ENCODE measurements around the gene SOX21. TPM values are rescaled to one million over a fixed set of nuclear protein-coding genes. Genes with fewer than 3 reads are reported as not detected.

The SOX21 gene
- total RNA-seq, 1 experiment from 2014 or later, result 11.4 TPM

DNA sequence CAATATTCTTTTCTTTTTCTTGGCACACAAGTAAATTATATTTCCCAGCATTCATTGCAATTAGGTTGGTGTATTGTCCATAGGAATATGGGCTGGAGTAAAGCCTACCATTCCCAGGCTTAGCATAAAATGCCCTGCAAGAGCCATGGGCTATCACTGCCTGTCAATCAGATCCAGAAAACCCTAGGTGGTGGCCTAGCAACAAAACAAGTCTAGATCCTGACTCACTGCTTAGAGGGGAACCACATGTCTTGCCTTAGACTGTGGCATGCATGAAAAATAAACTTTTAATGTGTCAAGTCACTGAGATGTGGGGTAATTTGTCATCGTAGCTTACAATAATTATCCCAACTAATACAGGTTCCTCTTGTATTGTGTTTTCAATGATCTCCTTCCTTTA is 16.2 kb downstream of the SOX21 start:
- ATAC-seq (no peak), DNase-seq (ENCODE audit: low spot score) (no peak)
- CTCF ChIA-PET, result no interaction called here
- TF ChIP-seq TCF7 (CRISPR knock-in tag; IDR thresholded peaks at IDR 0.05; ENCODE audit: low read depth) (no peak), ZNF219 (CRISPR knock-in tag; IDR thresholded peaks at IDR 0.05; ENCODE audit: borderline replicate concordance) (no peak), ZNF263 (CRISPR knock-in tag; IDR thresholded peaks at IDR 0.05; ENCODE audit: low read depth) (no peak), MXD4 (CRISPR knock-in tag; IDR thresholded peaks at IDR 0.05; ENCODE audit: borderline replicate concordance) (no peak), FOXK1 (CRISPR knock-in tag; IDR thresholded peaks at IDR 0.05) (no peak), MYBL2 (CRISPR knock-in tag; IDR thresholded peaks at IDR 0.05) (no peak), TEAD1 (CRISPR knock-in tag; IDR thresholded peaks at IDR 0.05) (no peak), JAZF1 (CRISPR knock-in tag; IDR thresholded peaks at IDR 0.05) (no peak), NR1H2 (CRISPR knock-in tag; IDR thresholded peaks at IDR 0.05) (no peak), CREM (CRISPR knock-in tag; IDR thresholded peaks at IDR 0.05) (no peak), GABPB1 (CRISPR knock-in tag; IDR thresholded peaks at IDR 0.05) (no peak), HMGA2 (CRISPR knock-in tag; IDR thresholded peaks at IDR 0.05) (no peak)
- TF ChIP-seq, protein P1, sequence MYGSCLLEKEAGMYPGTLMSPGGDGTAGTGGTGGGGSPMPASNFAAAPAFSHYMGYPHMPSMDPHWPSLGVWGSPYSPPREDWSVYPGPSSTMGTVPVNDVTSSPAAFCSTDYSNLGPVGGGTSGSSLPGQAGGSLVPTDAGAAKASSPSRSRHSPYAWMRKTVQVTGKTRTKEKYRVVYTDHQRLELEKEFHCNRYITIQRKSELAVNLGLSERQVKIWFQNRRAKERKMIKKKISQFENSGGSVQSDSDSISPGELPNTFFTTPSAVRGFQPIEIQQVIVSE (CRISPR knock-in tag; IDR thresholded peaks at IDR 0.05; ENCODE audit: borderline replicate concordance), result no peak
- TF ChIP-seq, protein P2, sequence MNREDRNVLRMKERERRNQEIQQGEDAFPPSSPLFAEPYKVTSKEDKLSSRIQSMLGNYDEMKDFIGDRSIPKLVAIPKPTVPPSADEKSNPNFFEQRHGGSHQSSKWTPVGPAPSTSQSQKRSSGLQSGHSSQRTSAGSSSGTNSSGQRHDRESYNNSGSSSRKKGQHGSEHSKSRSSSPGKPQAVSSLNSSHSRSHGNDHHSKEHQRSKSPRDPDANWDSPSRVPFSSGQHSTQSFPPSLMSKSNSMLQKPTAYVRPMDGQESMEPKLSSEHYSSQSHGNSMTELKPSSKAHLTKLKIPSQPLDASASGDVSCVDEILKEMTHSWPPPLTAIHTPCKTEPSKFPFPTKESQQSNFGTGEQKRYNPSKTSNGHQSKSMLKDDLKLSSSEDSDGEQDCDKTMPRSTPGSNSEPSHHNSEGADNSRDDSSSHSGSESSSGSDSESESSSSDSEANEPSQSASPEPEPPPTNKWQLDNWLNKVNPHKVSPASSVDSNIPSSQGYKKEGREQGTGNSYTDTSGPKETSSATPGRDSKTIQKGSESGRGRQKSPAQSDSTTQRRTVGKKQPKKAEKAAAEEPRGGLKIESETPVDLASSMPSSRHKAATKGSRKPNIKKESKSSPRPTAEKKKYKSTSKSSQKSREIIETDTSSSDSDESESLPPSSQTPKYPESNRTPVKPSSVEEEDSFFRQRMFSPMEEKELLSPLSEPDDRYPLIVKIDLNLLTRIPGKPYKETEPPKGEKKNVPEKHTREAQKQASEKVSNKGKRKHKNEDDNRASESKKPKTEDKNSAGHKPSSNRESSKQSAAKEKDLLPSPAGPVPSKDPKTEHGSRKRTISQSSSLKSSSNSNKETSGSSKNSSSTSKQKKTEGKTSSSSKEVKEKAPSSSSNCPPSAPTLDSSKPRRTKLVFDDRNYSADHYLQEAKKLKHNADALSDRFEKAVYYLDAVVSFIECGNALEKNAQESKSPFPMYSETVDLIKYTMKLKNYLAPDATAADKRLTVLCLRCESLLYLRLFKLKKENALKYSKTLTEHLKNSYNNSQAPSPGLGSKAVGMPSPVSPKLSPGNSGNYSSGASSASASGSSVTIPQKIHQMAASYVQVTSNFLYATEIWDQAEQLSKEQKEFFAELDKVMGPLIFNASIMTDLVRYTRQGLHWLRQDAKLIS (CRISPR knock-in tag; IDR thresholded peaks at IDR 0.05; ENCODE audit: borderline replicate concordance), result no peak
- TF ChIP-seq, protein P3, sequence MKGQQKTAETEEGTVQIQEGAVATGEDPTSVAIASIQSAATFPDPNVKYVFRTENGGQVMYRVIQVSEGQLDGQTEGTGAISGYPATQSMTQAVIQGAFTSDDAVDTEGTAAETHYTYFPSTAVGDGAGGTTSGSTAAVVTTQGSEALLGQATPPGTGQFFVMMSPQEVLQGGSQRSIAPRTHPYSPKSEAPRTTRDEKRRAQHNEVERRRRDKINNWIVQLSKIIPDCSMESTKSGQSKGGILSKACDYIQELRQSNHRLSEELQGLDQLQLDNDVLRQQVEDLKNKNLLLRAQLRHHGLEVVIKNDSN (CRISPR knock-in tag; IDR thresholded peaks at IDR 0.05), result no peak
- Mint-ChIP-seq H3K27ac (no peak overlapping the region), H3K27me3 (ENCODE audit: low read depth) (peaks cover 47% of the 10 kb centered on the region), H3K36me3 (no peaks in the 10 kb centered on the region), H3K4me3 (no peak overlapping the region), H3K9me3 (peaks cover 5% of the 10 kb centered on the region), H3K4me1 (peaks cover 5% of the 10 kb centered on the region)
- POLR2A ChIA-PET, result no interaction called here

DNA sequence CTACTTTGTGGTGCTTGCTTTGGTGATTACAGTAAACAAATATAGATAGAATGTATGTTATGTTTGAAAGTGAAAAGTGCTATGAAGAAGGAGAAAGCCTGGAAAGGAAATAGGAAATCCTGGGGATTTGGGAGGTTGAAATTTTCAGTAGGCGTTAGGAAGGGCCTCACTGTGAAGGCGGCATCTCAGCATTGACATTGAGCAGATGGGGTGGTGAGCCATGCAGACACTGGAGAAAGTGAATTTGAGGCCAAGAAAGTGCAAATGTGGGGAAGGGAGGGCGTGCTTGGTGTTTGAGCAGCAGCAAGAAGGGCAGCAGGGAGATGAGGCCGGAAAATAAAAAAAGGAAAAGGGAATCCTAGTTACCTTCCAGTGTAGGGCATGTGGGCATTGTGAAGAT is 20.3 kb downstream of the SOX21 start:
- Mint-ChIP-seq H3K9me3 (peaks cover 5% of the 10 kb centered on the region), H3K4me3 (no peak overlapping the region), H3K27ac (no peak overlapping the region), H3K27me3 (ENCODE audit: low read depth) (peaks cover 11% of the 10 kb centered on the region), H3K4me1 (peaks cover 5% of the 10 kb centered on the region), H3K36me3 (no peaks in the 10 kb centered on the region)
- DNase-seq (ENCODE audit: low spot score), result no peak
- ATAC-seq, result no peak
- POLR2A ChIA-PET, result no interaction called here
- CTCF ChIA-PET, result no interaction called here
- TF ChIP-seq ZNF671 (CRISPR knock-in tag; IDR thresholded peaks at IDR 0.05) (no peak), ETV6 (CRISPR knock-in tag; IDR thresholded peaks at IDR 0.05) (no peak), TEAD4 (CRISPR knock-in tag; IDR thresholded peaks at IDR 0.05) (no peak), RORB (CRISPR knock-in tag; IDR thresholded peaks at IDR 0.05) (no peak), GRHL2 (CRISPR knock-in tag; IDR thresholded peaks at IDR 0.05; ENCODE audit: insufficient replicate concordance, severe bottlenecking) (no peak), GABPB1 (CRISPR knock-in tag; IDR thresholded peaks at IDR 0.05) (no peak), NFYB (CRISPR knock-in tag; conservative IDR thresholded peaks at IDR 0.05; ENCODE audit: low read depth) (no peak), FOXJ3 (CRISPR knock-in tag; IDR thresholded peaks at IDR 0.05; ENCODE audit: borderline replicate concordance) (no peak)
- TF ChIP-seq, protein P4, sequence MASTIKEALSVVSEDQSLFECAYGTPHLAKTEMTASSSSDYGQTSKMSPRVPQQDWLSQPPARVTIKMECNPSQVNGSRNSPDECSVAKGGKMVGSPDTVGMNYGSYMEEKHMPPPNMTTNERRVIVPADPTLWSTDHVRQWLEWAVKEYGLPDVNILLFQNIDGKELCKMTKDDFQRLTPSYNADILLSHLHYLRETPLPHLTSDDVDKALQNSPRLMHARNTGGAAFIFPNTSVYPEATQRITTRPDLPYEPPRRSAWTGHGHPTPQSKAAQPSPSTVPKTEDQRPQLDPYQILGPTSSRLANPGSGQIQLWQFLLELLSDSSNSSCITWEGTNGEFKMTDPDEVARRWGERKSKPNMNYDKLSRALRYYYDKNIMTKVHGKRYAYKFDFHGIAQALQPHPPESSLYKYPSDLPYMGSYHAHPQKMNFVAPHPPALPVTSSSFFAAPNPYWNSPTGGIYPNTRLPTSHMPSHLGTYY (CRISPR knock-in tag; IDR thresholded peaks at IDR 0.05), result no peak
- TF ChIP-seq, protein P5, sequence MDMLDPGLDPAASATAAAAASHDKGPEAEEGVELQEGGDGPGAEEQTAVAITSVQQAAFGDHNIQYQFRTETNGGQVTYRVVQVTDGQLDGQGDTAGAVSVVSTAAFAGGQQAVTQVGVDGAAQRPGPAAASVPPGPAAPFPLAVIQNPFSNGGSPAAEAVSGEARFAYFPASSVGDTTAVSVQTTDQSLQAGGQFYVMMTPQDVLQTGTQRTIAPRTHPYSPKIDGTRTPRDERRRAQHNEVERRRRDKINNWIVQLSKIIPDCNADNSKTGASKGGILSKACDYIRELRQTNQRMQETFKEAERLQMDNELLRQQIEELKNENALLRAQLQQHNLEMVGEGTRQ (CRISPR knock-in tag; IDR thresholded peaks at IDR 0.05), result no peak
- TF ChIP-seq, protein P6, sequence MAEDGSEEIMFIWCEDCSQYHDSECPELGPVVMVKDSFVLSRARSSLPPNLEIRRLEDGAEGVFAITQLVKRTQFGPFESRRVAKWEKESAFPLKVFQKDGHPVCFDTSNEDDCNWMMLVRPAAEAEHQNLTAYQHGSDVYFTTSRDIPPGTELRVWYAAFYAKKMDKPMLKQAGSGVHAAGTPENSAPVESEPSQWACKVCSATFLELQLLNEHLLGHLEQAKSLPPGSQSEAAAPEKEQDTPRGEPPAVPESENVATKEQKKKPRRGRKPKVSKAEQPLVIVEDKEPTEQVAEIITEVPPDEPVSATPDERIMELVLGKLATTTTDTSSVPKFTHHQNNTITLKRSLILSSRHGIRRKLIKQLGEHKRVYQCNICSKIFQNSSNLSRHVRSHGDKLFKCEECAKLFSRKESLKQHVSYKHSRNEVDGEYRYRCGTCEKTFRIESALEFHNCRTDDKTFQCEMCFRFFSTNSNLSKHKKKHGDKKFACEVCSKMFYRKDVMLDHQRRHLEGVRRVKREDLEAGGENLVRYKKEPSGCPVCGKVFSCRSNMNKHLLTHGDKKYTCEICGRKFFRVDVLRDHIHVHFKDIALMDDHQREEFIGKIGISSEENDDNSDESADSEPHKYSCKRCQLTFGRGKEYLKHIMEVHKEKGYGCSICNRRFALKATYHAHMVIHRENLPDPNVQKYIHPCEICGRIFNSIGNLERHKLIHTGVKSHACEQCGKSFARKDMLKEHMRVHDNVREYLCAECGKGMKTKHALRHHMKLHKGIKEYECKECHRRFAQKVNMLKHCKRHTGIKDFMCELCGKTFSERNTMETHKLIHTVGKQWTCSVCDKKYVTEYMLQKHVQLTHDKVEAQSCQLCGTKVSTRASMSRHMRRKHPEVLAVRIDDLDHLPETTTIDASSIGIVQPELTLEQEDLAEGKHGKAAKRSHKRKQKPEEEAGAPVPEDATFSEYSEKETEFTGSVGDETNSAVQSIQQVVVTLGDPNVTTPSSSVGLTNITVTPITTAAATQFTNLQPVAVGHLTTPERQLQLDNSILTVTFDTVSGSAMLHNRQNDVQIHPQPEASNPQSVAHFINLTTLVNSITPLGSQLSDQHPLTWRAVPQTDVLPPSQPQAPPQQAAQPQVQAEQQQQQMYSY (CRISPR knock-in tag; IDR thresholded peaks at IDR 0.05), result no peak
- TF ChIP-seq, protein P7, sequence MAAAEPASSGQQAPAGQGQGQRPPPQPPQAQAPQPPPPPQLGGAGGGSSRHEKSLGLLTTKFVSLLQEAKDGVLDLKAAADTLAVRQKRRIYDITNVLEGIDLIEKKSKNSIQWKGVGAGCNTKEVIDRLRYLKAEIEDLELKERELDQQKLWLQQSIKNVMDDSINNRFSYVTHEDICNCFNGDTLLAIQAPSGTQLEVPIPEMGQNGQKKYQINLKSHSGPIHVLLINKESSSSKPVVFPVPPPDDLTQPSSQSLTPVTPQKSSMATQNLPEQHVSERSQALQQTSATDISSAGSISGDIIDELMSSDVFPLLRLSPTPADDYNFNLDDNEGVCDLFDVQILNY (CRISPR knock-in tag; IDR thresholded peaks at IDR 0.05), result no peak

Measured in WTC11 (cell line).